H1 (cell line): Measurements from ENCODE around the gene APOL5. TPM values are rescaled to one million over a fixed set of nuclear protein-coding genes. Genes with fewer than 3 reads are reported as not detected.

ENCODE experiments used
- CTCF ChIA-PET: fragments of 300-600 bp; sonication (Branson Sonifier 250); formaldehyde crosslinking; loops from one replicate; lab custom pipeline; 2021; ENCODE audit not compliant: partially characterized antibody; lab: Charles Lee
- POLR2A ChIA-PET: fragments of 300-600 bp; sonication (Branson Sonifier 250); formaldehyde crosslinking; loops from one replicate; lab custom pipeline; 2021; ENCODE audit warnings: inconsistent platforms; ENCODE audit not compliant: partially characterized antibody; lab: Charles Lee
- DNase-seq, 2 experiments: peaks; one replicate each; pipeline versions ENCODE4 v3.0.0 to v3.0.0-alpha.2; 2010 to 2022; ENCODE audit warnings: low spot score in 2 of 2, low read depth in 1 of 2, mixed read lengths in 1 of 2
- FAIRE-seq: peaks from 2 replicates; lab custom pipeline; 2011; peaks lifted over from hg19 to GRCh38; lab: Jason Lieb, UNC
- H2AFZ ChIP-seq: 2 replicates; pipeline ENCODE4 v1.8.1; 2012; ENCODE audit warnings: low read length, inconsistent platforms
- H2AK5ac ChIP-seq: 2 replicates; pipeline ENCODE4 v1.6.1; 2013; ENCODE audit warnings: low read depth, low read length
- H2BK120ac ChIP-seq: replicated peaks from 2 replicates; pipeline ENCODE3; 2013; ENCODE audit warnings: low read depth, low read length, inconsistent platforms
- H2BK12ac ChIP-seq: 2 replicates; pipeline ENCODE4 v1.6.1; 2013; ENCODE audit warnings: low read depth, low read length
- H2BK15ac ChIP-seq: 2 replicates; pipeline ENCODE4 v1.6.1; 2013; ENCODE audit warnings: low read length
- H2BK20ac ChIP-seq: 2 replicates; pipeline ENCODE4 v1.6.1; 2013; ENCODE audit warnings: low read length
- H2BK5ac ChIP-seq: 2 replicates; pipeline ENCODE4 v1.6.1; 2013; ENCODE audit warnings: low read depth, low read length
- H3K14ac ChIP-seq: 2 replicates; pipeline ENCODE4 v1.6.1; 2013; ENCODE audit warnings: inconsistent platforms; ENCODE audit not compliant: insufficient read length
- H3K18ac ChIP-seq: 2 replicates; pipeline ENCODE4 v1.6.1; 2013; ENCODE audit warnings: low read length; ENCODE audit errors: extremely low read depth
- H3K23ac ChIP-seq: 2 replicates; pipeline ENCODE4 v1.6.1; 2013; ENCODE audit warnings: inconsistent platforms; ENCODE audit not compliant: insufficient read length
- H3K23me2 ChIP-seq: 2 replicates; pipeline ENCODE4 v1.6.1; 2013; ENCODE audit warnings: low read depth, low read length
- H3K27ac ChIP-seq: 2 replicates; pipeline ENCODE4 v1.6.1; 2011; ENCODE audit warnings: low read depth, low read length, inconsistent platforms
- H3K27me3 ChIP-seq, 4 experiments: replicated peaks in 1 of 4; 1 replicate in 1 of 4; 2 replicates in 3 of 4; pipeline versions ENCODE4 v1.6.1 to v1.8.1; 2011 to 2013; ENCODE audit warnings: low read length in 3 of 4, mild to moderate bottlenecking in 3 of 4, inconsistent platforms in 2 of 4, mixed read lengths in 2 of 4, moderate library complexity in 1 of 4; ENCODE audit not compliant: control insufficient read depth in 3 of 4, insufficient read depth in 3 of 4; ENCODE audit errors: extremely low read depth in 1 of 4
- H3K36me3 ChIP-seq, 4 experiments: 2 replicates each; pipeline versions ENCODE4 v1.6.1 to v1.8.1; 2011 to 2013; ENCODE audit warnings: mild to moderate bottlenecking in 4 of 4, low read length in 3 of 4, moderate library complexity in 2 of 4, control low read depth in 1 of 4, inconsistent platforms in 1 of 4; ENCODE audit not compliant: insufficient read depth in 4 of 4, control insufficient read depth in 2 of 4
- H3K4ac ChIP-seq: replicated peaks from 2 replicates; pipeline ENCODE3; 2013; ENCODE audit warnings: low read length, low read depth, mixed read lengths, inconsistent platforms; ENCODE audit not compliant: insufficient read length
- H3K4me1 ChIP-seq, 4 experiments: replicated peaks in 1 of 4; 1 replicate in 1 of 4; 2 replicates in 3 of 4; pipeline versions ENCODE4 v1.6.1 to v1.8.1; 2011 to 2013; ENCODE audit warnings: low read length in 3 of 4, inconsistent platforms in 2 of 4, mixed read lengths in 1 of 4; ENCODE audit not compliant: insufficient read depth in 4 of 4, control insufficient read depth in 3 of 4
- H3K4me2 ChIP-seq, 2 experiments: 2 replicates each; pipeline versions ENCODE4 v1.6.1 to v1.8.1; 2011 to 2013; ENCODE audit warnings: low read depth in 2 of 2, low read length in 2 of 2, control low read depth in 1 of 2, inconsistent platforms in 1 of 2, mild to moderate bottlenecking in 1 of 2; ENCODE audit not compliant: insufficient read depth in 1 of 2
- H3K4me3 ChIP-seq, 4 experiments: fragments of 200-600, 300-600 bp in 1 of 4; sonication (generic), shearing (Covaris generic), sonication (Bioruptor Twin) in 1 of 4; 2 replicates each; pipeline versions ENCODE4 v1.5.1 to v1.8.1; 2011 to 2016; ENCODE audit warnings: low read length in 4 of 4, low read depth in 3 of 4, control low read depth in 2 of 4, inconsistent platforms in 2 of 4, mild to moderate bottlenecking in 2 of 4, mixed read lengths in 1 of 4, moderate library complexity in 1 of 4; ENCODE audit not compliant: insufficient read depth in 2 of 4; ENCODE audit errors: extremely low read depth in 1 of 4
- H3K56ac ChIP-seq: replicated peaks from 2 replicates; pipeline ENCODE3; 2013; ENCODE audit warnings: low read depth, mild to moderate bottlenecking, mixed read lengths, low read length, inconsistent platforms; ENCODE audit not compliant: insufficient read length
- H3K79me1 ChIP-seq: 2 replicates; pipeline ENCODE4 v1.6.1; 2013; ENCODE audit warnings: low read depth, low read length, control low read depth
- H3K79me2 ChIP-seq, 2 experiments: 2 replicates each; pipeline versions ENCODE4 v1.6.1 to v1.8.1; 2012 to 2013; ENCODE audit warnings: low read length in 2 of 2, mild to moderate bottlenecking in 2 of 2, inconsistent platforms in 1 of 2; ENCODE audit not compliant: insufficient read depth in 2 of 2, control insufficient read depth in 1 of 2
- H3K9ac ChIP-seq, 4 experiments: replicated peaks in 1 of 4; 1 replicate in 1 of 4; 2 replicates in 3 of 4; pipeline versions ENCODE4 v1.6.1 to v1.8.1; 2011 to 2013; ENCODE audit warnings: low read depth in 3 of 4, low read length in 3 of 4, control low read depth in 2 of 4, mild to moderate bottlenecking in 2 of 4, moderate library complexity in 2 of 4, inconsistent platforms in 1 of 4; ENCODE audit errors: extremely low read depth in 1 of 4
- H3K9me3 ChIP-seq, 2 experiments: 2 replicates each; pipeline versions ENCODE4 v1.6.1 to v1.8.1; 2012 to 2013; ENCODE audit warnings: mild to moderate bottlenecking in 2 of 2, moderate library complexity in 2 of 2, control low read depth in 1 of 2, inconsistent platforms in 1 of 2, low read depth in 1 of 2, low read length in 1 of 2, mixed read lengths in 1 of 2; ENCODE audit not compliant: insufficient read depth in 2 of 2
- H4K20me1 ChIP-seq, 2 experiments: replicated peaks in 1 of 2; 2 replicates each; pipeline versions ENCODE3 to v1.8.1; 2011 to 2013; ENCODE audit warnings: inconsistent platforms in 2 of 2, low read length in 2 of 2, mild to moderate bottlenecking in 1 of 2; ENCODE audit not compliant: insufficient read depth in 2 of 2, control insufficient read depth in 1 of 2
- H4K5ac ChIP-seq: 2 replicates; pipeline ENCODE4 v1.6.1; 2013; ENCODE audit warnings: low read length, low read depth, mixed read lengths, inconsistent platforms; ENCODE audit not compliant: insufficient read length
- H4K8ac ChIP-seq: 2 replicates; pipeline ENCODE4 v1.8.0; 2013; ENCODE audit warnings: mild to moderate bottlenecking, moderate library complexity, low read length, inconsistent platforms; ENCODE audit not compliant: insufficient read depth; ENCODE audit errors: extremely low read depth
- H4K91ac ChIP-seq: replicated peaks from 2 replicates; pipeline ENCODE3; 2013; ENCODE audit warnings: low read length, mixed read lengths, inconsistent platforms; ENCODE audit not compliant: insufficient read length
- BCL11A ChIP-seq, 2 experiments: IDR thresholded peaks; one replicate each; pipeline ENCODE4 v1.6.1; 2011; ENCODE audit warnings: low read depth in 2 of 2, low read length in 2 of 2, mild to moderate bottlenecking in 2 of 2
- BRCA1 ChIP-seq: IDR thresholded peaks from 2 replicates; pipeline ENCODE4 v1.6.1; 2012; ENCODE audit warnings: low read depth, low read length, improper control_type of control experiment
- CHD2 ChIP-seq: IDR thresholded peaks from 2 replicates; pipeline ENCODE4 v1.6.1; 2012; ENCODE audit warnings: low read length, improper control_type of control experiment
- CTCF ChIP-seq, 3 experiments: IDR thresholded peaks; 1 replicate in 2 of 3; 2 replicates in 1 of 3; pipeline versions ENCODE4 v1.5.1 to v1.6.1; 2011; ENCODE audit warnings: low read length in 3 of 3, mild to moderate bottlenecking in 3 of 3, inconsistent platforms in 2 of 3, low read depth in 1 of 3, moderate library complexity in 1 of 3; ENCODE audit not compliant: insufficient read depth in 1 of 3; ENCODE audit errors: control extremely low read depth in 1 of 3
- EP300 ChIP-seq, 2 experiments: IDR thresholded peaks; 1 replicate in 1 of 2; 2 replicates in 1 of 2; pipeline ENCODE4 v1.6.1; 2011 to 2012; ENCODE audit warnings: low read depth in 2 of 2, low read length in 2 of 2, mild to moderate bottlenecking in 2 of 2, borderline replicate concordance in 1 of 2, inconsistent platforms in 1 of 2, moderate library complexity in 1 of 2
- GABPA ChIP-seq: IDR thresholded peaks from 2 replicates; pipeline ENCODE4 v1.6.1; 2011; ENCODE audit warnings: mild to moderate bottlenecking, low read length, moderate library complexity, borderline replicate concordance; ENCODE audit not compliant: insufficient read depth
- POLR2AphosphoS5 ChIP-seq: IDR thresholded peaks from 2 replicates; pipeline ENCODE4 v1.6.1; 2011; ENCODE audit warnings: low read depth, low read length
- RAD21 ChIP-seq, 2 experiments: IDR thresholded peaks in 1 of 2; conservative IDR thresholded peaks in 1 of 2; 2 replicates each; pipeline ENCODE4 v1.6.1; 2011; ENCODE audit warnings: low read depth in 2 of 2, low read length in 2 of 2, improper control_type of control experiment in 1 of 2, inconsistent platforms in 1 of 2, mild to moderate bottlenecking in 1 of 2, moderate library complexity in 1 of 2
- SAP30 ChIP-seq: fragments of 300-600 bp; sonication (generic); IDR thresholded peaks from 2 replicates; pipeline ENCODE4 v1.7.1; 2012; ENCODE audit warnings: low read length, moderate library complexity, mild to moderate bottlenecking, inconsistent platforms; ENCODE audit not compliant: insufficient read depth, insufficient replicate concordance
- TEAD4 ChIP-seq: IDR thresholded peaks from 2 replicates; pipeline ENCODE4 v1.6.1; 2012; ENCODE audit warnings: low read depth, low read length, inconsistent platforms, mixed read lengths
- YY1 ChIP-seq: IDR thresholded peaks from 2 replicates; pipeline ENCODE4 v1.6.1; 2011; ENCODE audit warnings: low read depth, mild to moderate bottlenecking, low read length
- WGBS, 2 experiments: shearing (Covaris generic) in 1 of 2; methylation state at CpG; one replicate each; pipeline versions ENCODE4 v1.1.6 to v1.1.7; 2013 to 2015; ENCODE audit warnings: low lambda C conversion rate in 2 of 2, mixed read lengths in 2 of 2, inconsistent platforms in 1 of 2, low coverage in 1 of 2, missing lambda C conversion rate in 1 of 2; ENCODE audit not compliant: insufficient replicate concordance in 2 of 2, insufficient coverage in 1 of 2, insufficient read length in 1 of 2; ENCODE audit errors: extremely low coverage in 1 of 2, missing lambda C conversion rate in 1 of 2; 5-methylcytosine and 5-hydroxymethylcytosine counted together
- polyA plus RNA-seq, 7 experiments: library from polyadenylated mRNA; depleted of rRNA in 3 of 7; stranded (reverse) in 5 of 7; unstranded in 2 of 7; fragments of >200 nt in 5 of 7; fragments of 200-250 nt in 2 of 7; gene quantifications; 1 replicate in 5 of 7; 2 replicates in 1 of 7; 4 replicates in 1 of 7; pipeline versions ENCODE4 v1.2.1 to v1.2.3, GENCODE V29; 2011 to 2013; ENCODE audit warnings: missing spikeins in 2 of 7, mixed read lengths in 2 of 7
- total RNA-seq: library from RNA; stranded (reverse); fragmentation: NEBNext Ultra II Directional; extraction: Animal tissue kit (Norgen Biotek cat#: 25700); gene quantifications from 2 replicates; pipeline ENCODE4 v1.2.1, GENCODE V29; 2021

The APOL5 gene
- total and polyA plus RNA-seq, 2 of the 8 experiments (the other 6 are each of a cell fraction or from before 2014, with no cell fraction given) = not detected

- no peak for FAIRE-seq
- CTCF ChIA-PET = interaction anchor here (0.7 to 1.4 kb wide), 3 partner anchors 42 to 1879 kb away, joined by 3 read pairs; no protein-coding TSS in a partner anchor
- no peak for TF ChIP-seq POLR2AphosphoS5
- TF ChIP-seq BCL11A (IDR thresholded peaks at IDR 0.05; ENCODE audit: low read depth in 2 of 2, low read length in 2 of 2) = no peak
- TF ChIP-seq CHD2 = no peak
- no peak for TF ChIP-seq EP300 (IDR thresholded peaks at IDR 0.05; ENCODE audit: borderline replicate concordance in 1 of 2, low read depth in 2 of 2, low read length in 2 of 2)
- TF ChIP-seq TEAD4 = no peak
- TF ChIP-seq RAD21 (IDR thresholded peaks at IDR 0.05 in 1 of 2, conservative IDR thresholded peaks at IDR 0.05 in 1 of 2; ENCODE audit: low read depth in 2 of 2, low read length in 2 of 2) = no peak
- no peak for TF ChIP-seq GABPA
- TF ChIP-seq BRCA1 = no peak
- no peak for TF ChIP-seq YY1
- TF ChIP-seq SAP30 = no peak
- TF ChIP-seq CTCF (IDR thresholded peaks at IDR 0.05; ENCODE audit: control extremely low read depth in 1 of 3, insufficient read depth in 1 of 3, low read depth in 1 of 3, low read length in 3 of 3) = no peak
Observed at GRCh38 chr22:35708917-35709316, 8.8 kb upstream of the APOL5 start.

More at GRCh38 chr22:35708917-35709316, 8.8 kb upstream of the APOL5 start:
- DNase-seq = no peak
- H3K4me1 ChIP-seq = no peaks in the 10 kb centered on the region
- no peak overlapping the region for H3K4me3 ChIP-seq
- H3K23ac ChIP-seq = no peak overlapping the region
- H4K8ac ChIP-seq = no peak overlapping the region
- POLR2A ChIA-PET = no interaction called here
- no peaks in the 10 kb centered on the region for H3K36me3 ChIP-seq
- no peak overlapping the region for H3K14ac ChIP-seq
- H3K9ac ChIP-seq = no peak overlapping the region
- H3K23me2 ChIP-seq = no peaks in the 10 kb centered on the region
- no peaks in the 10 kb centered on the region for H3K79me2 ChIP-seq
- no peak overlapping the region for H3K56ac ChIP-seq
- no peak overlapping the region for H3K4ac ChIP-seq
- 92% methylated on average over 7 of the region's 7 CpGs; no CpG with 5 or more reads in 1 of the 2 experiments for WGBS, 2 experiments
- H3K9me3 ChIP-seq = peaks cover 0 to 3% of the 10 kb centered on the region in 2 experiments; a peak in 1 of 4 replicates
- no peak overlapping the region for H4K5ac ChIP-seq
- no peak overlapping the region for H2AK5ac ChIP-seq
- no peak overlapping the region for H3K27ac ChIP-seq
- H2AFZ ChIP-seq = no peak overlapping the region
- H3K27me3 ChIP-seq = no peaks in the 10 kb centered on the region
- H4K20me1 ChIP-seq = no peaks in the 10 kb centered on the region
- no peak overlapping the region for H2BK120ac ChIP-seq
- no peak overlapping the region for H4K91ac ChIP-seq
- no peak overlapping the region for H2BK20ac ChIP-seq
- no peaks in the 10 kb centered on the region for H3K79me1 ChIP-seq
- H2BK15ac ChIP-seq = no peak overlapping the region
- no peak overlapping the region for H2BK12ac ChIP-seq
- H3K18ac ChIP-seq = no peak overlapping the region
- no peak overlapping the region for H2BK5ac ChIP-seq
- H3K4me2 ChIP-seq = no peak overlapping the region
